WTC11 (cell line): Measurements from ENCODE around the gene IGFBPL1.

Experiments used
- ATF2 ChIP-seq: sonication (generic); formaldehyde crosslinking; IDR thresholded peaks from 2 replicates; pipeline ENCODE4 v1.8.1; 2022; ENCODE audit warnings: low read depth, missing genetic modification reagents, borderline replicate concordance
- ATF3 ChIP-seq: sonication (generic); formaldehyde crosslinking; conservative IDR thresholded peaks from 2 replicates; pipeline ENCODE4 v1.8.1; 2022; ENCODE audit warnings: mild to moderate bottlenecking, missing genetic modification reagents
- ETV6 ChIP-seq: sonication (generic); formaldehyde crosslinking; IDR thresholded peaks from 2 replicates; pipeline ENCODE4 v1.8.1; 2022; ENCODE audit warnings: mild to moderate bottlenecking, missing genetic modification reagents
- FOXK1 ChIP-seq: sonication (generic); formaldehyde crosslinking; IDR thresholded peaks from 2 replicates; pipeline ENCODE4 v1.8.0; 2022; ENCODE audit warnings: mild to moderate bottlenecking, moderate library complexity, missing genetic modification reagents
- HMGXB4 ChIP-seq: sonication (generic); formaldehyde crosslinking; IDR thresholded peaks from 2 replicates; pipeline ENCODE4 v1.8.1; 2023; ENCODE audit warnings: mild to moderate bottlenecking, moderate library complexity, missing genetic modification reagents
- ZNF532 ChIP-seq: fragments of 250-450 bp; sonication (Bioruptor Pico); IDR thresholded peaks from 2 replicates; pipeline ENCODE4 v1.9.0; 2021; ENCODE audit warnings: mild to moderate bottlenecking, borderline replicate concordance
- TF ChIP-seq, protein P1 (sequence below): fragments of 200-600 bp; IDR thresholded peaks from 2 replicates; pipeline ENCODE4 v1.8.0; 2022; ENCODE audit warnings: antibody characterized with exemption
- TF ChIP-seq, protein P2 (sequence below): sonication (generic); formaldehyde crosslinking; IDR thresholded peaks from 2 replicates; pipeline ENCODE4 v1.8.0; 2022; ENCODE audit warnings: mild to moderate bottlenecking, missing genetic modification reagents
- TF ChIP-seq, protein P3 (sequence below): sonication (generic); formaldehyde crosslinking; IDR thresholded peaks from 2 replicates; pipeline ENCODE4 v1.8.0; 2022; ENCODE audit warnings: mild to moderate bottlenecking, missing genetic modification reagents

- TF ChIP-seq, protein P1, sequence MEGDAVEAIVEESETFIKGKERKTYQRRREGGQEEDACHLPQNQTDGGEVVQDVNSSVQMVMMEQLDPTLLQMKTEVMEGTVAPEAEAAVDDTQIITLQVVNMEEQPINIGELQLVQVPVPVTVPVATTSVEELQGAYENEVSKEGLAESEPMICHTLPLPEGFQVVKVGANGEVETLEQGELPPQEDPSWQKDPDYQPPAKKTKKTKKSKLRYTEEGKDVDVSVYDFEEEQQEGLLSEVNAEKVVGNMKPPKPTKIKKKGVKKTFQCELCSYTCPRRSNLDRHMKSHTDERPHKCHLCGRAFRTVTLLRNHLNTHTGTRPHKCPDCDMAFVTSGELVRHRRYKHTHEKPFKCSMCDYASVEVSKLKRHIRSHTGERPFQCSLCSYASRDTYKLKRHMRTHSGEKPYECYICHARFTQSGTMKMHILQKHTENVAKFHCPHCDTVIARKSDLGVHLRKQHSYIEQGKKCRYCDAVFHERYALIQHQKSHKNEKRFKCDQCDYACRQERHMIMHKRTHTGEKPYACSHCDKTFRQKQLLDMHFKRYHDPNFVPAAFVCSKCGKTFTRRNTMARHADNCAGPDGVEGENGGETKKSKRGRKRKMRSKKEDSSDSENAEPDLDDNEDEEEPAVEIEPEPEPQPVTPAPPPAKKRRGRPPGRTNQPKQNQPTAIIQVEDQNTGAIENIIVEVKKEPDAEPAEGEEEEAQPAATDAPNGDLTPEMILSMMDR: no peak
- TF ChIP-seq FOXK1 (CRISPR knock-in tag) (no peak), ATF3 (no peak), ZNF532 (CRISPR knock-in tag) (no peak), HMGXB4 (CRISPR knock-in tag) (no peak), ETV6 (CRISPR knock-in tag) (no peak), ATF2 (CRISPR knock-in tag) (no peak)
- TF ChIP-seq, protein P2, sequence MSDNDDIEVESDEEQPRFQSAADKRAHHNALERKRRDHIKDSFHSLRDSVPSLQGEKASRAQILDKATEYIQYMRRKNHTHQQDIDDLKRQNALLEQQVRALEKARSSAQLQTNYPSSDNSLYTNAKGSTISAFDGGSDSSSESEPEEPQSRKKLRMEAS (CRISPR knock-in tag): no peak
- TF ChIP-seq, protein P3, sequence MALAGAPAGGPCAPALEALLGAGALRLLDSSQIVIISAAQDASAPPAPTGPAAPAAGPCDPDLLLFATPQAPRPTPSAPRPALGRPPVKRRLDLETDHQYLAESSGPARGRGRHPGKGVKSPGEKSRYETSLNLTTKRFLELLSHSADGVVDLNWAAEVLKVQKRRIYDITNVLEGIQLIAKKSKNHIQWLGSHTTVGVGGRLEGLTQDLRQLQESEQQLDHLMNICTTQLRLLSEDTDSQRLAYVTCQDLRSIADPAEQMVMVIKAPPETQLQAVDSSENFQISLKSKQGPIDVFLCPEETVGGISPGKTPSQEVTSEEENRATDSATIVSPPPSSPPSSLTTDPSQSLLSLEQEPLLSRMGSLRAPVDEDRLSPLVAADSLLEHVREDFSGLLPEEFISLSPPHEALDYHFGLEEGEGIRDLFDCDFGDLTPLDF (CRISPR knock-in tag): no peak
Measured at GRCh38 chr9:38435521-38435920, 11.3 kb upstream of the IGFBPL1 start.
